ENCODE data around the gene LRRC71. TPM values are rescaled to one million over a fixed set of nuclear protein-coding genes. Genes with fewer than 3 reads are reported as not detected.

Gene LRRC71
- total RNA-seq, 4 donors from 2014 or later: 1.2 TPM; not detected in 3

GRCh38 chr1:156893048-156893953 is 27.1 kb upstream of the LRRC71 start, which contains the start of gene PEAR1:
PEAR1 (plus strand) TSS chr1:156893718; CDS start chr1:156903927, 10,209 bp downstream.
- Histone ChIP-seq H3K36me3 (no peaks in the 10 kb centered on the region), H3K4me1 (peaks cover 3 to 17% (median 16%) of the 10 kb centered on the region in 4 donors), H3K4me3 (peak within 1 kb of the TSS in 3 of 4 donors; percentile 12 to 36 (median 25)), H3K27ac (peak within 1 kb of the TSS; percentile 69 to 88 (median 71)), H3K27me3 (peaks cover 39% of the 10 kb centered on the region), H3K9me3 (no peaks in the 10 kb centered on the region)
- no peak for DNase-seq
- WGBS, 2 donors (ENCODE audit: low coverage in 1 of 2): 21% methylated on average over 52 of the region's 60 CpGs; no CpG with 5 or more reads in 1 of the 2 donors
- in situ Hi-C loops (cut with MboI; ENCODE audit: low pct_ligation_motif_present in 1 of 4, low pct_unique_long_range_greater_than_20kb in 1 of 4, low sequenced_read_pairs in 3 of 4): no loop called here
- TF ChIP-seq POLR2A (IDR thresholded peaks at IDR 0.05) (no peak), EP300 (IDR thresholded peaks at IDR 0.05; ENCODE audit: low read depth) (no peak), POLR2AphosphoS5 (IDR thresholded peaks at IDR 0.05) (peak in 1 of 3 donors; percentile 43), CTCF (IDR thresholded peaks at IDR 0.05) (no peak)
- intact Hi-C loops (cut with DNase I; ENCODE audit: low total_unique reads): no loop called here

GRCh38 chr1:156894001-156894400 is 26.4 kb upstream of the LRRC71 start:
- Histone ChIP-seq H3K27ac (peak overlapping the region; percentile 69 to 88 (median 71)), H3K36me3 (no peaks in the 10 kb centered on the region), H3K4me3 (peak overlapping the region in 3 of 4 donors; percentile 5 to 36 (median 25)), H3K9me3 (no peaks in the 10 kb centered on the region), H3K4me1 (peaks cover 3 to 17% (median 16%) of the 10 kb centered on the region in 4 donors), H3K27me3 (peaks cover 39% of the 10 kb centered on the region)
- no peak for DNase-seq
- WGBS, 2 donors (ENCODE audit: low coverage in 1 of 2): 33% methylated on average over 5 of the region's 5 CpGs; no CpG with 5 or more reads in 1 of the 2 donors
- intact Hi-C loops (cut with DNase I; ENCODE audit: low total_unique reads) (no loop called here), in situ Hi-C loops (cut with MboI; ENCODE audit: low pct_ligation_motif_present in 1 of 4, low pct_unique_long_range_greater_than_20kb in 1 of 4, low sequenced_read_pairs in 3 of 4) (no loop called here)
- TF ChIP-seq CTCF (IDR thresholded peaks at IDR 0.05) (no peak), POLR2AphosphoS5 (IDR thresholded peaks at IDR 0.05) (no peak), EP300 (IDR thresholded peaks at IDR 0.05; ENCODE audit: low read depth) (no peak), POLR2A (IDR thresholded peaks at IDR 0.05) (no peak)

- no peak for DNase-seq
Measured at GRCh38 chr1:156894711-156895454, 25.5 kb upstream of the LRRC71 start.

More at GRCh38 chr1:156894711-156895454, 25.5 kb upstream of the LRRC71 start:
- in situ Hi-C loops (cut with MboI; ENCODE audit: low pct_ligation_motif_present in 1 of 4, low pct_unique_long_range_greater_than_20kb in 1 of 4, low sequenced_read_pairs in 3 of 4): no loop called here
- Histone ChIP-seq H3K4me1 (peaks cover 3 to 22% (median 16%) of the 10 kb centered on the region in 4 donors), H3K9me3 (no peaks in the 10 kb centered on the region), H3K4me3 (peak overlapping the region in 1 of 4 donors; percentile 36), H3K27me3 (peaks cover 39% of the 10 kb centered on the region), H3K36me3 (no peaks in the 10 kb centered on the region), H3K27ac (peak overlapping the region; percentile 69 to 88 (median 71))
- WGBS, 2 donors (ENCODE audit: low coverage in 1 of 2): 50 to 59% methylated on average over 1 to 12 of the region's 12 CpGs
- intact Hi-C loops (cut with DNase I; ENCODE audit: low total_unique reads): no loop called here
- TF ChIP-seq CTCF (IDR thresholded peaks at IDR 0.05): no peak
- TF ChIP-seq POLR2AphosphoS5 (IDR thresholded peaks at IDR 0.05): no peak
- TF ChIP-seq EP300 (IDR thresholded peaks at IDR 0.05; ENCODE audit: low read depth): no peak
- no peak for TF ChIP-seq POLR2A (IDR thresholded peaks at IDR 0.05)
